Right kidney (tissue), 9 donors: ENCODE results near the gene RSKR.
"Not testable (repeated sequence)": the region's sequence is repeated elsewhere in the genome, so short reads cannot be mapped to it uniquely, and the experiment has no call there.

ENCODE experiments used
- DNase-seq: peaks from one replicate; pipeline ENCODE4 v3.0.0-alpha.2; 2016
- long read RNA-seq, 8 donors: transcript quantifications; one replicate each; lab custom pipeline, GENCODE V29; 2026

Gene RSKR
- long read RNA-seq, donor 1, transcript SGK494-211 (1 exons, 2,975 nt): major isoform, 9 of 16 reads
- long read RNA-seq, donor 1, partial matches to known transcripts: 7 of 16 reads
- long read RNA-seq, donor 1, other reads (novel, unspliced or antisense): 0 of 16 reads
- long read RNA-seq, donor 2, partial matches to known transcripts: 0 of 2 reads
- long read RNA-seq, donor 2, other reads (novel, unspliced or antisense): 0 of 2 reads
- long read RNA-seq, donor 3, transcript SGK494-211 (1 exons, 2,975 nt): major isoform, 9 of 9 reads
- long read RNA-seq, donor 3, partial matches to known transcripts: 0 of 9 reads
- long read RNA-seq, donor 3, other reads (novel, unspliced or antisense): 0 of 9 reads
- long read RNA-seq, donor 4, transcript SGK494-211 (1 exons, 2,975 nt): major isoform, 10 of 10 reads
- long read RNA-seq, donor 4, partial matches to known transcripts: 0 of 10 reads
- long read RNA-seq, donor 4, other reads (novel, unspliced or antisense): 0 of 10 reads
- long read RNA-seq, donor 5, transcript SGK494-211 (1 exons, 2,975 nt): major isoform, 8 of 8 reads
- long read RNA-seq, donor 5, partial matches to known transcripts: 0 of 8 reads
- long read RNA-seq, donor 5, other reads (novel, unspliced or antisense): 0 of 8 reads
- long read RNA-seq, donor 6, partial matches to known transcripts: 0 of 4 reads
- long read RNA-seq, donor 6, other reads (novel, unspliced or antisense): 0 of 4 reads
- long read RNA-seq, donor 7: 0 reads
- long read RNA-seq, donor 8, transcript SGK494-211 (1 exons, 2,975 nt): major isoform, 8 of 8 reads
- long read RNA-seq, donor 8, partial matches to known transcripts: 0 of 8 reads
- long read RNA-seq, donor 8, other reads (novel, unspliced or antisense): 0 of 8 reads

- no peak for DNase-seq
These were observed at the start of gene RSKR for GRCh38 chr17:28613931-28614381. RSKR (minus strand) TSS chr17:28614185; CDS start chr17:28614161, 24 bp downstream.

- DNase-seq: no peak
These were observed 49.7 kb upstream of the RSKR start for GRCh38 chr17:28663723-28664122.

GRCh38 chr17:28662527-28662829 is 48.5 kb upstream of the RSKR start:
- no peak for DNase-seq

GRCh38 chr17:28661635-28662526 is 47.9 kb upstream of the RSKR start, which contains the start of the genes SDF2 and SUPT6H:
SDF2 (minus strand) TSS chr17:28661906; CDS start chr17:28661876, 30 bp downstream.
SUPT6H (plus strand) TSS chr17:28662205; CDS start chr17:28673402, 11,197 bp downstream.
- DNase-seq: peak; percentile 99

- DNase-seq: not testable (repeated sequence)
These were observed 45.5 kb upstream of the RSKR start for GRCh38 chr17:28659497-28659881.

GRCh38 chr17:28658766-28659496 is 44.9 kb upstream of the RSKR start:
- not testable (repeated sequence) for DNase-seq

GRCh38 chr17:28658342-28658741 is 44.4 kb upstream of the RSKR start:
- not testable (repeated sequence) for DNase-seq

- no peak for DNase-seq
These were observed 43.8 kb upstream of the RSKR start for GRCh38 chr17:28657756-28658155.

- no peak for DNase-seq
These were observed 41.2 kb upstream of the RSKR start for GRCh38 chr17:28655160-28655559.

GRCh38 chr17:28648698-28649097 is 34.7 kb upstream of the RSKR start:
- DNase-seq: no peak

GRCh38 chr17:28646039-28646754 is 32.2 kb upstream of the RSKR start:
- peak; percentile 6 for DNase-seq

- no peak for DNase-seq
These were observed 31.6 kb upstream of the RSKR start for GRCh38 chr17:28645576-28645939.

- peak; percentile 97 for DNase-seq
These were observed 31.0 kb upstream of the RSKR start, which contains the start of gene BLTP2 for GRCh38 chr17:28644787-28645575. BLTP2 (minus strand) TSS chr17:28645158; CDS start chr17:28645056, 102 bp downstream.

- DNase-seq: peak; percentile 35
These were observed 30.2 kb upstream of the RSKR start for GRCh38 chr17:28643983-28644786.

- no peak for DNase-seq
These were observed 27.6 kb upstream of the RSKR start for GRCh38 chr17:28641579-28641978.

GRCh38 chr17:28635506-28635905 is 21.5 kb upstream of the RSKR start:
- no peak for DNase-seq

GRCh38 chr17:28634206-28634865 is 20.4 kb upstream of the RSKR start:
- DNase-seq: no peak

GRCh38 chr17:28626818-28627217 is 12.8 kb upstream of the RSKR start:
- no peak for DNase-seq
